GM19043 (cell line): ENCODE data around the gene CRYBA2.

Experiments
- ATAC-seq: cut with Tn5 transposase; IDR thresholded peaks from one replicate; pipeline ENCODE4 v1.9.1; 2021; ENCODE audit warnings: low read depth; ENCODE audit not compliant: unreplicated experiment

The CRYBA2 gene

DNA sequence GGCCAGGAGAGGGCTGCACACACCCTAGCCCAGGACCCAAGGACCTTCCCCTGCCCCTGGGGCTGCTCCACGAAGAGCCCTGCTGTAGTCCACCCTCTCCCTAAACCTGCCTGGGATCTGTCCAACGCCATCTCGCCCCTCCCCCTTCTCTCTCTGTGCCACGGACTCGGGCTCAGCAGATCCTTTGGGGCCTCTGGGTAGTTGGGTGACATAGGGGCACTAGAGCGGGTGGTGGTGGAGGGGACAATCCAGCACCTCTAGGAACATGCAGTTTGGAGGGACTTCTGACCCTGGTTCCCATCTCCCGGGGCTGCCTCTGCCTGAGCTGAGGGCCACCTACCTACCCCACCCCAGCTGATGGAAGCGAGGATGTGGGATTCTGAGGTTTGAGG, 7.3 kb upstream of the CRYBA2 start:
- no peak for ATAC-seq

GRCh38 chr2:218999881-219000568, 6.8 kb upstream of the CRYBA2 start:
- ATAC-seq, result no peak

DNA sequence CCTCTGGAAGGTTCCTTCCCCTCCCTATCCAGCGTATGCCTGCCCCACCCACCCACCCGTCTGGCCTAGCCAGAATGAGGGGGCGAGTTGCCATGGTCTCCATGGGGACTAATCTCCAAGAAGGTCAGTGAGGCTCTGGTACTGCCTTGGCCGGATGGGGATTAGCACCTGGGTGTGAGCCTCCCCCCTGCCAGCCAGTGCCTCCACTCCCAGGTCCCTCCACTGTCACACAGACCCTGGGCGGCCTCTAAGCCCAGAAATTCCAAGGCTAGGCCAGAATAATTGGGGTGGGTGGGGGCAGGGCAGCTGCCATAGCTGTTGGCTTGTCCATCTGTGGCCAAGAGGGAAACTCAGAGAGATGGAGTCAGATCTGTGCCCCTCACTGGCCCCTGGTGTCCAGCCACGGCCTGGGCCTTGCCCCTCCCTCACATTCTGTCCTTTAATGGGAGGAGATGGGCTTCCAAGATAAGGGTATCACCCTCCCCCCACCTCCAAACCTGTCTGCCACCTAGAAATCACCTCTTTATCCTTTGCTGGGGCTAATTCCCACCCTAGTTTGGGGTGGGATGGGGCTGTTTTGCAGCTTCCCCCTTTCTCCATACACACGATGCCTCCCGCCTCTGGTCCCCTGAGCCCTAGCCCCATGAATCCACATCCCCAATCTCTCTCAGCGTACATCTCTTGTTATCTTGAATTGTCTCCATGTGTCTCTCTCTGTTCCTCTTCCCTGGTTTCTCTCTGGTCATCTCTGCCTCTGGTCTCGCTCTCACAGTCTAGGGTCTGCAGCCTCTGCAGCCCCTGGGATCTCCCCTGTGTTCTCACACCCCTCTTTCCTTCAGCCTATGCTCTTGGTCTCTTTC, 6.0 kb upstream of the CRYBA2 start:
- ATAC-seq, result no peak

- no peak for ATAC-seq
These were observed 5.3 kb upstream of the CRYBA2 start for GRCh38 chr2:218998414-218999002.

DNA sequence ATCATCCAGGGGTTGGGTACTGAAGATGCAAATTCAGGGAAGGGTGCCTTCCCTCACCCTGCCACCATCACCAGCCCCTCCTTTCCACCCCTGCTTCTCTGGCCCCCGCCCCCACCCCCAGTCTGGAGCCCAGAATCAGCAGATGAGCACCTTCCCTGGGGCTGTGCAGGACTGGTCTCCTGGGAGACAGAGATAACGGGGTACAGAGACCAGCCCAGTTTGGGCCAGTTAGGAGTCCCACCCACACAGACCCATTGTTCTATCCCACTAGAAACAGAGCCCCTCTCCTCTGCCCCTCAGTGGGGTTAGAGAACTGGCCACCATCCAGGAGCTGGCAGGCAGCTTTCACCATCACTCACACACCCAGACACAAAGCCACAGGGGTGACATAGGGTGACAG, 4.5 kb upstream of the CRYBA2 start:
- ATAC-seq, result no peak

DNA sequence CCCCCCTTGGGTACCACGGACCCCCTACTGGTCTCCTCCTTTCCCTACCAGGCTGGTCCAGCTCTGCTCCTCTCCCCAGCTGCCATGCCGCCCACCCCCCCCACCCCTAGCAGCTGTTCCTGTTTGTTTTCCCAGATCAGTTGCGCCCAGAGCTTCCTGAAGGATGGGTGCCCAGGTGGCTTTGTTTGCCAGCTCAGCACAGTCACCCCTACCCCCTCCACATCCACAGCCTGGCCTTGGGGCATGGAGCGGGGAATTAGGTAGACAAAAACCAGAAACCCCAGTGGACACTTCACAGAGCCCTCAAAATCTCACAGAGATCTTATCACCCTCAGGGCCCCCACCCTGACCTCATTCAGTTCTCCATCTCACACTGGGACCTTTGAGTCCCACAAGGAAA, 3.7 kb upstream of the CRYBA2 start:
- ATAC-seq, result no peak

GRCh38 chr2:218995972-218996711, 2.9 kb upstream of the CRYBA2 start:
- ATAC-seq, result peak; percentile 63

DNA sequence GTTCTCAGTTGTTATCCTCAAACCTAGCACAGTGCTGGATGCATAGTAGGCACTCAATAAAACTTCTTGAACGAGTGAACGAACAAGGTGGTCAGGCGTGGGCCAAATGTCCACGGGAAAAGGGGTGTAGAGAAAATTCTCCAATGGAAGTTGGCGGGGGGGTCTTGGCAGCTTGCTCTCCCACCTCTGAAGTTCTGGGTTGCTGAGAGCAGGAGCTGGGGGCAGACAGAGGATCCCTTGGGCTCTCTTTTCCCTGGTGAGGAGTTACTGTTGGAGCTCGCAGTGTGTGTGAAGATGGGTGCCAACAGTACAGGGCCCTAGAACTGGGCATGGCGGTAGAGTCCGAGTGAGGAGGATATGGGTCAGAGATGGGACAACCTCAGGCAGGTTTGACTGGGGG, 2.3 kb upstream of the CRYBA2 start:
- ATAC-seq, result no peak

- ATAC-seq, result no peak
These were observed 398 bp downstream of the CRYBA2 start for GRCh38 chr2:218992703-218993344.

DNA sequence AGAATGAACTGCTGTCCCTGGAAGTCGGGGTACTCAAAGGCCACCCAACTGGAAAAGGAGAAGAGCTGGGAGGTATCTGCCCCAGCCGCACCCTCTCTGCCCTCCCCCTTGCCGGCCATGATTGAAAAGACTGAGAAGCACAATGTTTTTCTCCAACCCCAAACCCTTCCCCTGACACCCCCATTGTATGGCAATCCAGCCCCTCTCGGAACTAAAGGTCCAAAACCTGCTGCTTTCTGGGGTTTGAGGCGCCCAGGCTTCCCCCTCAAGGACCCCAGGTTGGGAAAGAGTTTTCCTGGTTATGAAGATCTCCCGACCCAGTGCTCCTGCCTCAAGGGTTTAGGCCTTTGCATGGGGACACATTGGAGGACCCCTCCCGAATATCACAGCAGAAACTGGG, 1.0 kb downstream of the CRYBA2 start:
- ATAC-seq, result no peak

DNA sequence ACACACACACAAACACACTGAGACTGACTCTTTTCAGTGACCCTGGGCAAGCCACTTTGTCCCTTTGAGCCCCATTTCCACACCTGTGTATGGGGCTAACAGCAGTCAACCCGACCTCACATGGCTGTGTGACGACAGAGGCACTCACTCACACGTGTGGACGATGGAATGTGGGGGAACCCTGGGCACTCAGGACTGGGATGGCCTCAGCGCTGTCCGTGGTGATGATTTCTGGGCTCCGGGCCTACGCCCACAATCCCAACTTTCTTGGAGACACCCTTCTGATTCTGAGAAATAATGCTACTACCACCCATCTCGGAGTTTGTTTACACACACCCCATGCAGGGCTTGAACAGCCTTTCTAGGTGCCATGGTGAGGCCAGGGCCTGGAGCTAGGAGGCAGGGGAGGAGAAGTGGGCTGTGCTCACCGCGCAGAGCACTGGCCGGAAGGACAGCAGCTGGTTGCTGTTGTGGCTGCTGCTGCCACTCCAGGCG, 1.5 kb downstream of the CRYBA2 start:
- ATAC-seq, result no peak

- ATAC-seq, result no peak
These were observed 2.6 kb downstream of the CRYBA2 start for GRCh38 chr2:218990612-218991011.

GRCh38 chr2:218990052-218990451, 3.2 kb downstream of the CRYBA2 start:
- no peak for ATAC-seq

DNA sequence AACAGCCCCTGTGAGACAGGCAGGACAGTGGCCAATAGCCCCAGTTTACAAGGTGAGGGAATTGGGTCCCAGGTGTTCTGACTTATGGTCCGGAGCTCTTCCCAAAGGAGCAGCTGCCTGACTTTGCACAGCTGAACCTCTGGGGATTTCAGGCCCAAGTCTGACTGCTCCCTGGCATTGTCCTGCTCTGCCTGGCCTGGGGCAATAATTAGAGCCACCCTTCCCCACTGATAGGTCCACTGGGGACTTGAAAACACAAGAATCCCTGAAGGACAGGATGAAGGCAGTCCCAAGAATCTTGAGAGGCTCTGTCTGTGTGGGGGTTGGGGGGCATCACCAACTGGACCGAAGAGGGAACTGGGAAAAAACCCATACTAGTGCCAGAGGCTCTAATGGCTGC, 4.6 kb downstream of the CRYBA2 start:
- no peak for ATAC-seq

- ATAC-seq, result no peak
These were observed 5.1 kb downstream of the CRYBA2 start for GRCh38 chr2:218988164-218988563.

GRCh38 chr2:218986148-218986761, 7.0 kb downstream of the CRYBA2 start:
- ATAC-seq, result no peak

DNA sequence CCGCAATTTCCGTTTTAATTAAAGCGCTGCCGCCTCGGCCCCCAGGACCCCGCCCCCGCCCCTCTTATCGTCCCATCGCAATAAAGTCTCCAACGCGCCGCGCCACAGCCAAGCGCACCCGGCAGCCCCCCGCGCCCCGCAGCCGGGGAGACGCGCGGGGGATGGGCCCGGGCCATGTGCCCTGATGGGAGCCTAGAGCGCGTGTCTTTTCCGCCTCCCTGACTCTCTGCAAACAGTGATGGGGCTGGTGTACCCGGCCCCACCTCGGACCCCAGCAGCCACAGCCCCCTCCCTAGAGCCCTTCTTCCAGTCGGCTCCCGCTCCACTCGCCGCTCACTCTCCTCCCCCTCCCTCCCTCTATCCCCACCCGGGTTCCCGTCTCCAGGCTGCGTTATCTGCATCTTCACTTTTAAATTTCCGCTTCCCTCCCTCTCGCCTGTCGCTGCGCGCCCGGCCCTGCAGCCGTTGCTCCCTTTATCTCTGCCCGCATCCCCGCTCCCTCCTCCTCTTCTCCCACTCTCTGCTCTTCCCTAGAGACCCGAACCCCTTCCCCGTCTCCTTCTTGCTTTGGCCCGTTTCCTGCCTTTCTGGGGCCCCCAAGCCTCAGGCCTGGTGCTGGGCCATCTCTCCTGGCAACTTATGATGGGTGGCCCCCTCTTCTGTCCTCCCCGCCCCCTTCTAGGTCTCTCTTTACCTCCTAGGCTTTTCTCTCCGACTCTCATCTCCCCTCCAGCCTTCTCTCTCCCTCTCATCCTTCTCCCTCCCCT, 7.7 kb downstream of the CRYBA2 start:
- ATAC-seq, result no peak

DNA sequence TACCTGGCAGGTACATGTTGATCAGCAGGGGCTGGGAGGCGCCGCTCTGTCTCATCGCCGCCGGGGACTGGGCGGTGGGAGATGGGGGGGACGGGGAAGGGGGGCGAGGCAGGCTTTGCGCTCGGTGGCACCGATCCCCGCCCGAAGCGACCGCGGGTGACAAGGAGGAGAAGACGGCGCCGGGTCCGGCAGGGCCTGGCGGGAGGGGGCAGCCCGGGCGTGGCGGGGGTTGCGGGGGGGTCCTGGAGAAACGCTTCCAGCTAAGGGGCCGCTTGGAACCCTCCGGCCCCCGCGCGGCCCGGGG, 8.2 kb downstream of the CRYBA2 start, which contains the start of gene FEV:
Gene FEV (minus strand): TSS at position 164 of the 304 bp plus-strand sequence. CDS start 109 bp downstream, at position 55.
- ATAC-seq, result no peak
